ENCODE data around the gene SETD6.

The SETD6 gene

GRCh38 chr16:58508671-58509251, 6.6 kb upstream of the SETD6 start:
- Mint-ChIP-seq H3K27me3 (peaks cover 4% of the 10 kb centered on the region), H3K27ac (no peak overlapping the region), H3K4me3 (no peak overlapping the region), H3K9me3 (no peaks in the 10 kb centered on the region), H3K36me3 (no peaks in the 10 kb centered on the region), H3K4me1 (no peaks in the 10 kb centered on the region)
- CTCF ChIA-PET = interaction anchor here (0.9 kb wide), 1 partner anchor 10 kb away, joined by 3 read pairs; no protein-coding TSS in a partner anchor
- DNase-seq = no peak

- CTCF ChIA-PET = interaction anchor here (0.9 kb wide), 1 partner anchor 9 kb away, joined by 3 read pairs; no protein-coding TSS in a partner anchor
- Mint-ChIP-seq H3K27ac (no peak overlapping the region), H3K9me3 (no peaks in the 10 kb centered on the region), H3K27me3 (peaks cover 4% of the 10 kb centered on the region), H3K4me1 (no peaks in the 10 kb centered on the region), H3K4me3 (no peak overlapping the region), H3K36me3 (no peaks in the 10 kb centered on the region)
- no peak for DNase-seq
These were observed 5.8 kb upstream of the SETD6 start for GRCh38 chr16:58509256-58510096.

- H3K27me3 Mint-ChIP-seq = peaks cover 4% of the 10 kb centered on the region
- peaks cover 6% of the 10 kb centered on the region for H3K4me1 Mint-ChIP-seq
- no peak overlapping the region for H3K4me3 Mint-ChIP-seq
- H3K9me3 Mint-ChIP-seq = no peaks in the 10 kb centered on the region
- CTCF ChIA-PET = interaction anchor here (4.4 kb wide), 1 partner anchor 246 kb away, joined by 42 read pairs; no protein-coding TSS in a partner anchor
- no peaks in the 10 kb centered on the region for H3K36me3 Mint-ChIP-seq
- DNase-seq = no peak
- no peak overlapping the region for H3K27ac Mint-ChIP-seq
These were observed 5.1 kb upstream of the SETD6 start for GRCh38 chr16:58510097-58510775.

GRCh38 chr16:58510776-58511628, 4.3 kb upstream of the SETD6 start:
- no peak for DNase-seq
- H3K4me1 Mint-ChIP-seq = peaks cover 9% of the 10 kb centered on the region
- CTCF ChIA-PET = interaction anchor here (1.1 to 4.4 kb wide), 5 partner anchors 9 to 245 kb away, joined by 3 to 42 read pairs (median 6); partner anchors contain the start of gene SLC38A7
- no peak overlapping the region for H3K4me3 Mint-ChIP-seq
- no peaks in the 10 kb centered on the region for H3K9me3 Mint-ChIP-seq
- H3K27me3 Mint-ChIP-seq = peaks cover 4% of the 10 kb centered on the region
- no peaks in the 10 kb centered on the region for H3K36me3 Mint-ChIP-seq
- no peak overlapping the region for H3K27ac Mint-ChIP-seq

GRCh38 chr16:58511933-58512815, 3.1 kb upstream of the SETD6 start:
- H3K4me1 Mint-ChIP-seq = peaks cover 21% of the 10 kb centered on the region
- DNase-seq = peak; percentile 91
- H3K36me3 Mint-ChIP-seq = peaks cover 6% of the 10 kb centered on the region
- H3K4me3 Mint-ChIP-seq = no peak overlapping the region
- H3K27me3 Mint-ChIP-seq = no peaks in the 10 kb centered on the region
- H3K27ac Mint-ChIP-seq = no peak overlapping the region
- CTCF ChIA-PET = interaction anchor here (1.0 to 4.4 kb wide), 8 partner anchors 8 to 244 kb away, joined by 3 to 42 read pairs (median 4); partner anchors contain the start of gene SLC38A7
- no peaks in the 10 kb centered on the region for H3K9me3 Mint-ChIP-seq

- Mint-ChIP-seq H3K4me1 (peaks cover 32% of the 10 kb centered on the region), H3K27me3 (no peaks in the 10 kb centered on the region), H3K27ac (no peak overlapping the region), H3K9me3 (no peaks in the 10 kb centered on the region), H3K4me3 (no peak overlapping the region), H3K36me3 (peaks cover 16% of the 10 kb centered on the region)
- CTCF ChIA-PET = interaction anchor here (0.6 to 4.4 kb wide), 4 partner anchors 66 to 243 kb away, joined by 3 to 42 read pairs (median 4); no protein-coding TSS in a partner anchor
- no peak for DNase-seq
These were observed 1.4 kb upstream of the SETD6 start for GRCh38 chr16:58513874-58514273.

GRCh38 chr16:58515871-58516767, 802 bp downstream of the SETD6 start:
- Mint-ChIP-seq H3K4me1 (peaks cover 37% of the 10 kb centered on the region), H3K4me3 (peak overlapping the region; percentile 80), H3K27ac (no peak overlapping the region), H3K36me3 (peaks cover 27% of the 10 kb centered on the region), H3K9me3 (no peaks in the 10 kb centered on the region), H3K27me3 (no peaks in the 10 kb centered on the region)
- peak; percentile 67 for DNase-seq
- CTCF ChIA-PET = no interaction called here

GRCh38 chr16:58516768-58517107, 1.4 kb downstream of the SETD6 start:
- H3K4me1 Mint-ChIP-seq = peaks cover 37% of the 10 kb centered on the region
- no peaks in the 10 kb centered on the region for H3K9me3 Mint-ChIP-seq
- peak overlapping the region; percentile 80 for H3K4me3 Mint-ChIP-seq
- no peak for DNase-seq
- H3K27me3 Mint-ChIP-seq = no peaks in the 10 kb centered on the region
- H3K27ac Mint-ChIP-seq = peak overlapping the region; percentile 0
- CTCF ChIA-PET = no interaction called here
- H3K36me3 Mint-ChIP-seq = peaks cover 31% of the 10 kb centered on the region

- Mint-ChIP-seq H3K9me3 (no peaks in the 10 kb centered on the region), H3K27ac (peak overlapping the region; percentile 6), H3K27me3 (no peaks in the 10 kb centered on the region), H3K4me3 (no peak overlapping the region), H3K4me1 (peaks cover 37% of the 10 kb centered on the region), H3K36me3 (peaks cover 41% of the 10 kb centered on the region)
- no peak for DNase-seq
- CTCF ChIA-PET = interaction anchor here (0.9 to 2.2 kb wide), 4 partner anchors 10 to 238 kb away, joined by 3 to 11 read pairs (median 4); no protein-coding TSS in a partner anchor
These were observed 3.0 kb downstream of the SETD6 start for GRCh38 chr16:58518083-58518979.

- H3K27me3 Mint-ChIP-seq = no peaks in the 10 kb centered on the region
- no peak for DNase-seq
- H3K36me3 Mint-ChIP-seq = peaks cover 42% of the 10 kb centered on the region
- H3K9me3 Mint-ChIP-seq = no peaks in the 10 kb centered on the region
- H3K4me3 Mint-ChIP-seq = no peak overlapping the region
- H3K4me1 Mint-ChIP-seq = peaks cover 37% of the 10 kb centered on the region
- H3K27ac Mint-ChIP-seq = no peak overlapping the region
- CTCF ChIA-PET = interaction anchor here (1.2 to 2.2 kb wide), 5 partner anchors 10 to 237 kb away, joined by 3 to 11 read pairs (median 3); partner anchors contain the start of gene SLC38A7
These were observed 3.7 kb downstream of the SETD6 start for GRCh38 chr16:58518980-58519368.

- H3K4me3 Mint-ChIP-seq = no peak overlapping the region
- H3K9me3 Mint-ChIP-seq = no peaks in the 10 kb centered on the region
- H3K27ac Mint-ChIP-seq = no peak overlapping the region
- H3K27me3 Mint-ChIP-seq = no peaks in the 10 kb centered on the region
- CTCF ChIA-PET = interaction anchor here (1.2 to 1.4 kb wide), 3 partner anchors 8 to 164 kb away, joined by 3 to 5 read pairs (median 3); partner anchors contain the start of gene SLC38A7
- DNase-seq = no peak
- H3K4me1 Mint-ChIP-seq = peaks cover 36% of the 10 kb centered on the region
- peaks cover 47% of the 10 kb centered on the region for H3K36me3 Mint-ChIP-seq
These were observed 4.4 kb downstream of the SETD6 start for GRCh38 chr16:58519707-58520106.
